IMR-90 (cell line): Measurements from ENCODE around the gene ATRNL1. TPM values are rescaled to one million over a fixed set of nuclear protein-coding genes. Genes with fewer than 3 reads are reported as not detected.

Experiments
- ATAC-seq: fragments of 200-7000 bp; cut with Tn5 transposase; 2 replicates; pipeline ENCODE4 v1.9.1; 2020; ENCODE audit warnings: low read depth, mild to moderate bottlenecking, moderate library complexity
- BruUV-seq: library from RNA; stranded (reverse); fragments of 400-500 nt; replicated peaks from 2 replicates; lab custom pipeline; 2021; lab: Mats Ljungman, UMichigan
- CTCF ChIA-PET: fragments of 300-600 bp; formaldehyde crosslinking; extraction: SDS; loops from one replicate; lab custom pipeline; 2021; ENCODE audit warnings: antibody characterized with exemption; lab: Yijun Ruan, JAX
- POLR2A ChIA-PET: fragments of 300-600 bp; sonication (Branson Sonifier 250); formaldehyde crosslinking; loops from one replicate; lab custom pipeline; 2022; ENCODE audit warnings: antibody characterized with exemption; ENCODE audit not compliant: unreplicated experiment; lab: Charles Lee
- DNase-seq: peaks from one replicate; pipeline ENCODE4 v3.0.0; 2013
- H2AFZ ChIP-seq: replicated peaks from 2 replicates; pipeline ENCODE3; 2013; ENCODE audit warnings: low read length, mild to moderate bottlenecking; ENCODE audit not compliant: poor library complexity
- H2AK5ac ChIP-seq: 2 replicates; pipeline ENCODE4 v1.6.1; 2013; ENCODE audit warnings: low read depth, low read length, inconsistent platforms
- H2AK9ac ChIP-seq: replicated peaks from 2 replicates; pipeline ENCODE3; 2013; ENCODE audit warnings: mild to moderate bottlenecking, low read depth, low read length, moderate library complexity; ENCODE audit not compliant: poor library complexity
- H2BK120ac ChIP-seq: 2 replicates; pipeline ENCODE4 v1.6.1; 2013; ENCODE audit warnings: low read depth, low read length, inconsistent platforms
- H2BK15ac ChIP-seq: 3 replicates; pipeline ENCODE4 v1.6.1; 2013; ENCODE audit warnings: low read depth, low read length, inconsistent platforms
- H2BK20ac ChIP-seq: 2 replicates; pipeline ENCODE4 v1.6.1; 2013; ENCODE audit warnings: low read depth, mild to moderate bottlenecking, inconsistent platforms, low read length, moderate library complexity
- H2BK5ac ChIP-seq: 2 replicates; pipeline ENCODE4 v1.6.1; 2013; ENCODE audit warnings: mild to moderate bottlenecking, low read depth, low read length, inconsistent platforms; ENCODE audit not compliant: poor library complexity, severe bottlenecking
- H3K14ac ChIP-seq: replicated peaks from 2 replicates; pipeline ENCODE4 v1.6.1; 2013; ENCODE audit warnings: low read depth, low read length, inconsistent platforms
- H3K18ac ChIP-seq: 2 replicates; pipeline ENCODE4 v1.6.1; 2013; ENCODE audit warnings: low read depth, low read length, control low read depth
- H3K23ac ChIP-seq: 2 replicates; pipeline ENCODE4 v1.6.1; 2013; ENCODE audit warnings: low read depth, low read length, inconsistent platforms
- H3K27ac ChIP-seq: 2 replicates; pipeline ENCODE4 v1.5.1; 2013; ENCODE audit warnings: mild to moderate bottlenecking, control low read depth, low read length; ENCODE audit not compliant: insufficient read depth
- H3K27me3 ChIP-seq: 2 replicates; pipeline ENCODE4 v1.6.1; 2013; ENCODE audit warnings: low read length; ENCODE audit not compliant: control insufficient read depth, insufficient read depth
- H3K36me3 ChIP-seq: 2 replicates; pipeline ENCODE4 v1.6.1; 2013; ENCODE audit warnings: low read length, mixed read lengths; ENCODE audit not compliant: control insufficient read depth, insufficient read depth
- H3K4ac ChIP-seq: 2 replicates; pipeline ENCODE4 v1.6.1; 2013; ENCODE audit warnings: low read depth, low read length, inconsistent platforms
- H3K4me1 ChIP-seq: 2 replicates; pipeline ENCODE4 v1.6.1; 2013; ENCODE audit warnings: low read length, mixed read lengths; ENCODE audit not compliant: control insufficient read depth, insufficient read depth
- H3K4me2 ChIP-seq: 2 replicates; pipeline ENCODE4 v1.6.1; 2013; ENCODE audit warnings: low read depth, mild to moderate bottlenecking, control low read depth, low read length, moderate library complexity
- H3K4me3 ChIP-seq: 2 replicates; pipeline ENCODE4 v1.5.1; 2013; ENCODE audit warnings: low read depth, mild to moderate bottlenecking, control low read depth, low read length, moderate library complexity; ENCODE audit not compliant: insufficient read depth
- H3K56ac ChIP-seq: 2 replicates; pipeline ENCODE4 v1.6.1; 2013; ENCODE audit warnings: low read length, inconsistent platforms; ENCODE audit not compliant: insufficient read depth; ENCODE audit errors: extremely low read depth
- H3K79me1 ChIP-seq, 2 experiments: 2 replicates each; pipeline ENCODE4 v1.6.1; 2013; ENCODE audit warnings: low read length in 2 of 2, inconsistent platforms in 1 of 2, low read depth in 1 of 2
- H3K9ac ChIP-seq: 2 replicates; pipeline ENCODE4 v1.6.1; 2013; ENCODE audit warnings: low read depth, low read length, control low read depth
- H3K9me1 ChIP-seq: 2 replicates; pipeline ENCODE4 v1.6.1; 2013; ENCODE audit warnings: low read length, inconsistent platforms; ENCODE audit not compliant: insufficient read depth
- H3K9me3 ChIP-seq: 2 replicates; pipeline ENCODE4 v1.6.1; 2013; ENCODE audit warnings: low read length; ENCODE audit not compliant: control insufficient read depth, insufficient read depth
- H4K20me1 ChIP-seq: 2 replicates; pipeline ENCODE4 v1.6.1; 2013; ENCODE audit warnings: low read length, inconsistent platforms; ENCODE audit not compliant: insufficient read depth
- H4K5ac ChIP-seq: 2 replicates; pipeline ENCODE4 v1.6.1; 2013; ENCODE audit warnings: mild to moderate bottlenecking, low read depth, low read length, control low read depth
- H4K8ac ChIP-seq, 2 experiments: 2 replicates each; pipeline ENCODE4 v1.6.1; 2013; ENCODE audit warnings: low read depth in 2 of 2, low read length in 2 of 2, control low read depth in 1 of 2, inconsistent platforms in 1 of 2
- H4K91ac ChIP-seq: 2 replicates; pipeline ENCODE4 v1.6.1; 2013; ENCODE audit warnings: low read depth, low read length, inconsistent platforms; ENCODE audit not compliant: insufficient read depth
- FOS ChIP-seq: fragments of 150-350 bp; IDR thresholded peaks from 2 replicates; pipeline ENCODE4 v1.6.1; 2016; ENCODE audit warnings: low read depth, low read length
- MAFK ChIP-seq: IDR thresholded peaks from 2 replicates; pipeline ENCODE4 v1.6.1; 2012; ENCODE audit warnings: low read depth, low read length, improper control_type of control experiment
- MAZ ChIP-seq: IDR thresholded peaks from 2 replicates; pipeline ENCODE4 v1.6.1; 2012; ENCODE audit warnings: low read depth, mild to moderate bottlenecking, low read length, improper control_type of control experiment, moderate library complexity, borderline replicate concordance
- MXI1 ChIP-seq: IDR thresholded peaks from 2 replicates; pipeline ENCODE4 v1.6.1; 2012; ENCODE audit warnings: low read depth, mild to moderate bottlenecking, low read length, moderate library complexity, borderline replicate concordance
- NFE2L2 ChIP-seq: fragments of 150-350 bp; IDR thresholded peaks from 2 replicates; pipeline ENCODE4 v1.6.1; 2016; ENCODE audit warnings: low read depth, mild to moderate bottlenecking, low read length
- POLR2A ChIP-seq: IDR thresholded peaks from 2 replicates; pipeline ENCODE4 v1.6.1; 2012; ENCODE audit warnings: mild to moderate bottlenecking, low read depth, low read length
- RFX5 ChIP-seq: IDR thresholded peaks from 2 replicates; pipeline ENCODE4 v1.8.0; 2012; ENCODE audit warnings: low read depth, mild to moderate bottlenecking, low read length, moderate library complexity
- USF2 ChIP-seq: fragments of 150-350 bp; IDR thresholded peaks from 2 replicates; pipeline ENCODE4 v1.6.1; 2017; ENCODE audit warnings: mild to moderate bottlenecking, antibody characterized with exemption, low read length, low read depth
- WGBS, 2 experiments: methylation state at CpG; one replicate each; pipeline versions ENCODE4 v1.1.5 to v1.1.7; 2013; ENCODE audit warnings: missing lambda C conversion rate in 2 of 2; ENCODE audit not compliant: insufficient read length in 1 of 2; ENCODE audit errors: extremely low coverage in 2 of 2; 5-methylcytosine and 5-hydroxymethylcytosine counted together
- dilution Hi-C: fragments of 300-500 bp; cut with HindIII; formaldehyde crosslinking; loops from one replicate; pipeline ENCODE4 v1.14.3; 2018; ENCODE audit warnings: low sequenced_read_pairs; ENCODE audit not compliant: unreplicated experiment
- in situ Hi-C: fragments of 300-500 bp; cut with MboI; formaldehyde crosslinking; loops from 3 replicates; pipeline ENCODE4 v1.14.3; 2019; ENCODE audit warnings: low sequenced_read_pairs, inconsistent platforms, mixed read lengths
- intact Hi-C: fragments of 100-400 bp; cut with micrococcal nuclease; formaldehyde crosslinking; loops from 2 replicates; pipeline ENCODE4 v1.10.0; 2022
- polyA plus RNA-seq, 3 experiments: library from polyadenylated mRNA; depleted of rRNA; stranded (reverse); fragments of >200 nt; gene quantifications; 2 replicates each; pipeline ENCODE4 v1.2.3, GENCODE V29; 2012; ENCODE audit warnings: low replicate concordance in 1 of 3
- total RNA-seq: library from RNA; depleted of rRNA; stranded (reverse); fragments of >200 nt; gene quantifications from 2 replicates; pipeline ENCODE4 v1.2.3, GENCODE V29; 2012
- TF ChIP-seq, protein P1 (sequence below): fragments of 150-350 bp; IDR thresholded peaks from 2 replicates; pipeline ENCODE4 v1.6.1; 2016; ENCODE audit warnings: low read depth, mild to moderate bottlenecking, low read length, moderate library complexity, borderline replicate concordance

Gene ATRNL1
- total and polyA plus RNA-seq, 2 of the 4 experiments (the other 2 are of a cell fraction) = 0.18 to 0.19 TPM

GRCh38 chr10:115866691-115867090 is 773.5 kb downstream of the ATRNL1 start:
- Histone ChIP-seq H3K4me1 (no peaks in the 10 kb centered on the region), H3K23ac (no peak overlapping the region), H3K56ac (no peak overlapping the region), H2AK5ac (no peak overlapping the region), H3K79me1 (no peaks in the 10 kb centered on the region), H3K4me3 (no peak overlapping the region), H3K14ac (no peak overlapping the region), H2BK15ac (no peak overlapping the region), H2BK120ac (no peak overlapping the region), H3K27me3 (no peaks in the 10 kb centered on the region; the same call in 1 of the 2 replicates), H3K18ac (no peak overlapping the region), H3K4me2 (no peak overlapping the region), H3K9ac (no peak overlapping the region), H4K5ac (no peak overlapping the region), H2BK5ac (no peak overlapping the region), H4K8ac (no peak overlapping the region), H2AFZ (no peak overlapping the region), H3K4ac (no peak overlapping the region), H4K20me1 (no peaks in the 10 kb centered on the region), H4K91ac (no peak overlapping the region), H2BK20ac (no peak overlapping the region), H3K36me3 (no peaks in the 10 kb centered on the region), H3K9me1 (no peaks in the 10 kb centered on the region), H2AK9ac (no peak overlapping the region), H3K9me3 (no peaks in the 10 kb centered on the region), H3K27ac (no peak overlapping the region)
- CTCF ChIA-PET = no interaction called here
- intact Hi-C loops = no loop called here
- no CpG with 5 or more reads among the region's 4 CpGs for WGBS, 2 experiments
- dilution Hi-C loops = no loop called here
- BruUV-seq = no TSS peak
- TF ChIP-seq MAFK (no peak), MXI1 (no peak), USF2 (no peak), POLR2A (no peak), FOS (no peak), NFE2L2 (no peak), MAZ (no peak), RFX5 (no peak)
- TF ChIP-seq, protein P1, sequence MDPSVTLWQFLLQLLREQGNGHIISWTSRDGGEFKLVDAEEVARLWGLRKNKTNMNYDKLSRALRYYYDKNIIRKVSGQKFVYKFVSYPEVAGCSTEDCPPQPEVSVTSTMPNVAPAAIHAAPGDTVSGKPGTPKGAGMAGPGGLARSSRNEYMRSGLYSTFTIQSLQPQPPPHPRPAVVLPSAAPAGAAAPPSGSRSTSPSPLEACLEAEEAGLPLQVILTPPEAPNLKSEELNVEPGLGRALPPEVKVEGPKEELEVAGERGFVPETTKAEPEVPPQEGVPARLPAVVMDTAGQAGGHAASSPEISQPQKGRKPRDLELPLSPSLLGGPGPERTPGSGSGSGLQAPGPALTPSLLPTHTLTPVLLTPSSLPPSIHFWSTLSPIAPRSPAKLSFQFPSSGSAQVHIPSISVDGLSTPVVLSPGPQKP = no peak
- POLR2A ChIA-PET = no interaction called here
- ATAC-seq (no peak), DNase-seq (no peak)
- in situ Hi-C loops = no loop called here
